ENCODE data around the gene IL27RA.

IL27RA gene

GRCh38 chr19:14031719-14032480, at the start of gene IL27RA:
Gene IL27RA, plus strand, starts transcription at chr19:14031762. Its CDS starts 111 bp downstream, at chr19:14031873.
- peaks cover 11% of the 10 kb centered on the region for H3K27me3 ChIP-seq (ENCODE audit: control insufficient read depth, insufficient read depth, low read length)
- H3K9me3 ChIP-seq (ENCODE audit: control insufficient read depth, insufficient read depth, low read length): no peaks in the 10 kb centered on the region
- H3K4me3 ChIP-seq (ENCODE audit: low read depth, low read length): peak within 1 kb of the TSS; percentile 88
- peak within 1 kb of the TSS; percentile 81 for H3K9ac ChIP-seq (ENCODE audit: low read depth, low read length)
- no peaks in the 10 kb centered on the region for H3K36me3 ChIP-seq (ENCODE audit: control insufficient read depth, insufficient read depth, low read length)
- no peaks in the 10 kb centered on the region for H3K4me1 ChIP-seq (ENCODE audit: control insufficient read depth, insufficient read depth, low read length)

- no peaks in the 10 kb centered on the region for H3K9me3 ChIP-seq (ENCODE audit: control insufficient read depth, insufficient read depth, low read length)
- peaks cover 13% of the 10 kb centered on the region for H3K4me1 ChIP-seq (ENCODE audit: control insufficient read depth, insufficient read depth, low read length)
- H3K9ac ChIP-seq (ENCODE audit: low read depth, low read length): no peak overlapping the region
- no peak overlapping the region for H3K4me3 ChIP-seq (ENCODE audit: low read depth, low read length)
- no peaks in the 10 kb centered on the region for H3K27me3 ChIP-seq (ENCODE audit: control insufficient read depth, insufficient read depth, low read length)
- H3K36me3 ChIP-seq (ENCODE audit: control insufficient read depth, insufficient read depth, low read length): no peaks in the 10 kb centered on the region
These were observed 49.5 kb upstream of the IL27RA start for GRCh38 chr19:13981988-13982501.

- no peaks in the 10 kb centered on the region for H3K36me3 ChIP-seq (ENCODE audit: control insufficient read depth, insufficient read depth, low read length)
- H3K27me3 ChIP-seq (ENCODE audit: control insufficient read depth, insufficient read depth, low read length): no peaks in the 10 kb centered on the region
- H3K4me3 ChIP-seq (ENCODE audit: low read depth, low read length): no peak overlapping the region
- peaks cover 14% of the 10 kb centered on the region for H3K4me1 ChIP-seq (ENCODE audit: control insufficient read depth, insufficient read depth, low read length)
- no peak overlapping the region for H3K9ac ChIP-seq (ENCODE audit: low read depth, low read length)
- no peaks in the 10 kb centered on the region for H3K9me3 ChIP-seq (ENCODE audit: control insufficient read depth, insufficient read depth, low read length)
These were observed 48.8 kb upstream of the IL27RA start for GRCh38 chr19:13982773-13983172.

GRCh38 chr19:13983213-13983889, 48.2 kb upstream of the IL27RA start:
- Histone ChIP-seq H3K4me3 (ENCODE audit: low read depth, low read length) (no peak overlapping the region), H3K9ac (ENCODE audit: low read depth, low read length) (no peak overlapping the region), H3K9me3 (ENCODE audit: control insufficient read depth, insufficient read depth, low read length) (no peaks in the 10 kb centered on the region), H3K36me3 (ENCODE audit: control insufficient read depth, insufficient read depth, low read length) (no peaks in the 10 kb centered on the region), H3K27me3 (ENCODE audit: control insufficient read depth, insufficient read depth, low read length) (no peaks in the 10 kb centered on the region), H3K4me1 (ENCODE audit: control insufficient read depth, insufficient read depth, low read length) (peaks cover 14% of the 10 kb centered on the region)

- H3K9me3 ChIP-seq (ENCODE audit: control insufficient read depth, insufficient read depth, low read length): no peaks in the 10 kb centered on the region
- H3K4me1 ChIP-seq (ENCODE audit: control insufficient read depth, insufficient read depth, low read length): peaks cover 14% of the 10 kb centered on the region
- no peak overlapping the region for H3K9ac ChIP-seq (ENCODE audit: low read depth, low read length)
- no peaks in the 10 kb centered on the region for H3K36me3 ChIP-seq (ENCODE audit: control insufficient read depth, insufficient read depth, low read length)
- H3K27me3 ChIP-seq (ENCODE audit: control insufficient read depth, insufficient read depth, low read length): no peaks in the 10 kb centered on the region
- H3K4me3 ChIP-seq (ENCODE audit: low read depth, low read length): no peak overlapping the region
These were observed 47.4 kb upstream of the IL27RA start for GRCh38 chr19:13984186-13984585.

GRCh38 chr19:13984875-13985741, 46.5 kb upstream of the IL27RA start:
- Histone ChIP-seq H3K36me3 (ENCODE audit: control insufficient read depth, insufficient read depth, low read length) (no peaks in the 10 kb centered on the region), H3K27me3 (ENCODE audit: control insufficient read depth, insufficient read depth, low read length) (no peaks in the 10 kb centered on the region), H3K9me3 (ENCODE audit: control insufficient read depth, insufficient read depth, low read length) (no peaks in the 10 kb centered on the region), H3K4me3 (ENCODE audit: low read depth, low read length) (no peak overlapping the region), H3K9ac (ENCODE audit: low read depth, low read length) (no peak overlapping the region), H3K4me1 (ENCODE audit: control insufficient read depth, insufficient read depth, low read length) (peaks cover 14% of the 10 kb centered on the region)

- H3K4me1 ChIP-seq (ENCODE audit: control insufficient read depth, insufficient read depth, low read length): peaks cover 14% of the 10 kb centered on the region
- no peaks in the 10 kb centered on the region for H3K9me3 ChIP-seq (ENCODE audit: control insufficient read depth, insufficient read depth, low read length)
- H3K27me3 ChIP-seq (ENCODE audit: control insufficient read depth, insufficient read depth, low read length): no peaks in the 10 kb centered on the region
- no peaks in the 10 kb centered on the region for H3K36me3 ChIP-seq (ENCODE audit: control insufficient read depth, insufficient read depth, low read length)
- peak overlapping the region; percentile 22 for H3K4me3 ChIP-seq (ENCODE audit: low read depth, low read length)
- peak overlapping the region; percentile 79 for H3K9ac ChIP-seq (ENCODE audit: low read depth, low read length)
These were observed 45.7 kb upstream of the IL27RA start for GRCh38 chr19:13985771-13986347.

GRCh38 chr19:13986348-13986904, 45.1 kb upstream of the IL27RA start:
- no peaks in the 10 kb centered on the region for H3K9me3 ChIP-seq (ENCODE audit: control insufficient read depth, insufficient read depth, low read length)
- peak overlapping the region; percentile 79 for H3K9ac ChIP-seq (ENCODE audit: low read depth, low read length)
- peaks cover 14% of the 10 kb centered on the region for H3K4me1 ChIP-seq (ENCODE audit: control insufficient read depth, insufficient read depth, low read length)
- H3K27me3 ChIP-seq (ENCODE audit: control insufficient read depth, insufficient read depth, low read length): no peaks in the 10 kb centered on the region
- no peaks in the 10 kb centered on the region for H3K36me3 ChIP-seq (ENCODE audit: control insufficient read depth, insufficient read depth, low read length)
- H3K4me3 ChIP-seq (ENCODE audit: low read depth, low read length): peak overlapping the region; percentile 22

- Histone ChIP-seq H3K4me1 (ENCODE audit: control insufficient read depth, insufficient read depth, low read length) (peaks cover 14% of the 10 kb centered on the region), H3K4me3 (ENCODE audit: low read depth, low read length) (peak overlapping the region; percentile 8), H3K9me3 (ENCODE audit: control insufficient read depth, insufficient read depth, low read length) (no peaks in the 10 kb centered on the region), H3K9ac (ENCODE audit: low read depth, low read length) (peak overlapping the region; percentile 65), H3K27me3 (ENCODE audit: control insufficient read depth, insufficient read depth, low read length) (no peaks in the 10 kb centered on the region), H3K36me3 (ENCODE audit: control insufficient read depth, insufficient read depth, low read length) (peaks cover 4% of the 10 kb centered on the region)
These were observed 44.3 kb upstream of the IL27RA start for GRCh38 chr19:13987101-13987890.

GRCh38 chr19:13989487-13989886, 42.1 kb upstream of the IL27RA start:
- Histone ChIP-seq H3K4me1 (ENCODE audit: control insufficient read depth, insufficient read depth, low read length) (peaks cover 10% of the 10 kb centered on the region), H3K4me3 (ENCODE audit: low read depth, low read length) (no peak overlapping the region), H3K9me3 (ENCODE audit: control insufficient read depth, insufficient read depth, low read length) (no peaks in the 10 kb centered on the region), H3K36me3 (ENCODE audit: control insufficient read depth, insufficient read depth, low read length) (peaks cover 4% of the 10 kb centered on the region), H3K9ac (ENCODE audit: low read depth, low read length) (no peak overlapping the region), H3K27me3 (ENCODE audit: control insufficient read depth, insufficient read depth, low read length) (no peaks in the 10 kb centered on the region)

Measured in iPS-15b (cell line).